22Rv1 (cell line): Measurements from ENCODE around the gene SCUBE2.
A peak's percentile ranks its signal among the peaks of the same experiment; 100 is the strongest.

Source experiments
- CTCF ChIP-seq: fragments of 450-650 bp; IDR thresholded peaks from 2 replicates; pipeline ENCODE4 v1.5.1; 2017; ENCODE audit warnings: mild to moderate bottlenecking
- ZFX ChIP-seq: fragments of 450-650 bp; IDR thresholded peaks from 2 replicates; pipeline ENCODE4 v1.6.1; 2017; ENCODE audit warnings: antibody characterized with exemption, borderline replicate concordance

DNA sequence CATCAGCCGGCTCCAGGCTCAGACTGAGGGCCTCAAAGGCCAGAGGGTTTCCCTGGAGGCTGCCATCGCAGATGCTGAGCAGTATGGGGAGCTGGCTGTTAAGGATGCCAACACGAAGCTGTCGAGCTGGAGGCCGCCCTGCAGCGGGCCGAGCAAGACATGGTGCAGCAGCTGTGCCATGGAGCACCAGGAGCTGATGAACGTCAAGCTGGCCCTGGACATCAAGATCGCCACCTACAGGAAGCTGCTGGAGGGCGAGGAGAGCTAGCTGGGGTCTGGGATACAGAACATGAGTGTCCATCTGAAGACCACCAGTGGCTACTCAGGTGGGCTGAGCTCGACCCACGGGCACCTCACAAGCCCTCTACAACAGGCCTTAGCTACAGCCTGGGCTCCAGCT is 4.0 kb upstream of the SCUBE2 start:
- TF ChIP-seq CTCF = peak; percentile 44
- TF ChIP-seq ZFX = no peak
